Measurements from ENCODE around the gene ZNF318.
"Not testable (repeated sequence)": the region's sequence is repeated elsewhere in the genome, so short reads cannot be mapped to it uniquely, and the experiment has no call there.

Gene ZNF318

DNA sequence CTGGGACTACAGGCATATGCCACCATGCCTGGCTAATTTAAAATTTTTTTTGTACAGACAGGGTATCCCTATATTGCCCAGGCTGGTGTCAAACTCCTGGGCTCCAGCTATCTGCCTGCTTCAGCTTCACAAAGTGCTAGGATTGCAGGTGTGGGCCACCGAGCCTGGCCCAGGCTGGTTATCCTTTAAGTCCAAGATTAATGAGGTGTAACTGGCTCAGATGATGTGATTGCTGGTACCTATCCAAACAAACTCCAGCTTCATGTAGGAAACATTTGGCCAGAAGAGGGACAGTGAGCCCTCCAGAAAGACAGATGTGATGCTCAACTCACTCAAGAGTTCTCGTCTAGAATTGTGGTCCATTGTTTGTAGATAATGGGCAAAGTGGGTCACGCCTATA is 9.2 kb upstream of the ZNF318 start:
- no peak overlapping the region for H3K4me3 ChIP-seq
- DNase-seq (ENCODE audit: low spot score), result no peak
- H3K27ac ChIP-seq, result no peak overlapping the region
- TF ChIP-seq, protein P1, sequence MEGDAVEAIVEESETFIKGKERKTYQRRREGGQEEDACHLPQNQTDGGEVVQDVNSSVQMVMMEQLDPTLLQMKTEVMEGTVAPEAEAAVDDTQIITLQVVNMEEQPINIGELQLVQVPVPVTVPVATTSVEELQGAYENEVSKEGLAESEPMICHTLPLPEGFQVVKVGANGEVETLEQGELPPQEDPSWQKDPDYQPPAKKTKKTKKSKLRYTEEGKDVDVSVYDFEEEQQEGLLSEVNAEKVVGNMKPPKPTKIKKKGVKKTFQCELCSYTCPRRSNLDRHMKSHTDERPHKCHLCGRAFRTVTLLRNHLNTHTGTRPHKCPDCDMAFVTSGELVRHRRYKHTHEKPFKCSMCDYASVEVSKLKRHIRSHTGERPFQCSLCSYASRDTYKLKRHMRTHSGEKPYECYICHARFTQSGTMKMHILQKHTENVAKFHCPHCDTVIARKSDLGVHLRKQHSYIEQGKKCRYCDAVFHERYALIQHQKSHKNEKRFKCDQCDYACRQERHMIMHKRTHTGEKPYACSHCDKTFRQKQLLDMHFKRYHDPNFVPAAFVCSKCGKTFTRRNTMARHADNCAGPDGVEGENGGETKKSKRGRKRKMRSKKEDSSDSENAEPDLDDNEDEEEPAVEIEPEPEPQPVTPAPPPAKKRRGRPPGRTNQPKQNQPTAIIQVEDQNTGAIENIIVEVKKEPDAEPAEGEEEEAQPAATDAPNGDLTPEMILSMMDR (IDR thresholded peaks at IDR 0.05), result no peak

DNA sequence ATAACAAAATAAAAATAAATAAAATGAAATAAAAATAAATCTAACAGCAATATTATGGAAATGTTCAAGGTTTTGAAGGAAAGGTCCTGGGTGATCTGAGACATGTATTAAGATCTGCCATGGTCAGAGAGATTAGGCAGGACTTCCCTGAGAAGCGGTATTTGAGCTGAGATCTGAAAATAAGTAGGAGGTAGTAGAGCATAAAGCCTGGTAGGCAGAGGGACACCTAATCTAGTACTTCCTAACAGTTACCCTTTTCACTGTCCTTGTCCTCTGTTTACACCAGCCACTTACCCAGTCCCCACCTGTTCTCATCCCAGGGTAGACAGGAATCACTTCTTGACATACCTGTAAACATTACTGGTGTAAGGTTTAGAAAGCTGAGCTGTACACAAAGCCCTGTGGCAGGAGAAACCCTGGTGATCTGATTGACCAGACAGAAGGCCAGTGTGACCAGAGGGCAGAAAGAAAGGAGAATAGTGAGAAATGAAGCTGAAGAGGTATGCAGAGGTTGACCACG is 8.3 kb upstream of the ZNF318 start:
- no peak overlapping the region for H3K27ac ChIP-seq
- DNase-seq (ENCODE audit: low spot score), result no peak
- no peak overlapping the region for H3K4me3 ChIP-seq
- TF ChIP-seq, protein P1 (IDR thresholded peaks at IDR 0.05), result no peak

DNA sequence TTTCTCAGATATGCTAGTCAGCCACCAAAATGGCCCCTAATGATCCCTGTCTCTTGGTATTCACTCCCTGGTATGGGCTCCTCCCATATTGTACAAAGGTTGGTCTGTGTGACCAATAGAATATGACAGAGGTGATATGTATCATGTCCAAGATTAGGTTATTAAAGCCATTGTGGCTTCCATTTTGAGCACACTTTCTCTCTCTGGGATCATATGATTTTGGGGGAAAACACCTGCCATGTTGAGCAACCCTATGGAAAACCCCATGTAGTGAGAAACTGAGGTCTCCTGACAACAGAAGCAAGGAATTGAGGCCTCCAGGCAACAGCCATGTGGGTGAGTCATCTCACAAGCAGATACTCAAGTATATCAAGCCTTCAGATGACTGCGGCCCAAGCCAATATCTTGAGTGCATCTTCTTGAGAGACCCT is 7.1 kb upstream of the ZNF318 start:
- no peak for DNase-seq (ENCODE audit: low spot score)
- H3K27ac ChIP-seq, result no peak overlapping the region

DNA sequence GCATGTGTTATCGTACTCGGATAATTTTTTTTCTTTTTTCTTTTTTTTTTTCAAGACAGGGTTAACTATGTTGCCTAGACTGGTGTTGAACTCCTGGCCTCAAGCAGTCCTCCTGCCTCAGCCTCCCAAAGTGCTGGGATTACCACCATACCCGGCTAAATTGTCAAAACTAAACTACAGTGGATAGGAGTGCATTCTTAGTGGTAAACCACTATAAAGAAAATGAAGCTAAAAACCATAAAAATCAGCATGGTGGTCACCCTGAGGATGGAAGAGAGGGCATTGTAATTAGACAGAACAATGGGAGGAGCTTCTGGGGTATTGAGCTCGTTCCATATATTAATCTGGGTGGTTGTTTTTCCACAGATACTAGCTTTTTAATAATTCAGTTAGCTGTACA is 6.2 kb upstream of the ZNF318 start:
- TF ChIP-seq, protein P1 (IDR thresholded peaks at IDR 0.05), result no peak
- no peak for DNase-seq (ENCODE audit: low spot score)
- H3K27ac ChIP-seq, result no peak overlapping the region
- no peak overlapping the region for H3K4me3 ChIP-seq

More for the DNA sequence above, 7.1 kb upstream of the ZNF318 start:
- TF ChIP-seq, protein P1 (IDR thresholded peaks at IDR 0.05), result no peak
- H3K4me3 ChIP-seq, result no peak overlapping the region

GRCh38 chr6:43373252-43373875 is 3.9 kb upstream of the ZNF318 start:
- DNase-seq (ENCODE audit: low spot score), result no peak
- TF ChIP-seq, protein P1 (IDR thresholded peaks at IDR 0.05), result no peak
- no peak overlapping the region for H3K27ac ChIP-seq
- H3K4me3 ChIP-seq, result no peak overlapping the region

DNA sequence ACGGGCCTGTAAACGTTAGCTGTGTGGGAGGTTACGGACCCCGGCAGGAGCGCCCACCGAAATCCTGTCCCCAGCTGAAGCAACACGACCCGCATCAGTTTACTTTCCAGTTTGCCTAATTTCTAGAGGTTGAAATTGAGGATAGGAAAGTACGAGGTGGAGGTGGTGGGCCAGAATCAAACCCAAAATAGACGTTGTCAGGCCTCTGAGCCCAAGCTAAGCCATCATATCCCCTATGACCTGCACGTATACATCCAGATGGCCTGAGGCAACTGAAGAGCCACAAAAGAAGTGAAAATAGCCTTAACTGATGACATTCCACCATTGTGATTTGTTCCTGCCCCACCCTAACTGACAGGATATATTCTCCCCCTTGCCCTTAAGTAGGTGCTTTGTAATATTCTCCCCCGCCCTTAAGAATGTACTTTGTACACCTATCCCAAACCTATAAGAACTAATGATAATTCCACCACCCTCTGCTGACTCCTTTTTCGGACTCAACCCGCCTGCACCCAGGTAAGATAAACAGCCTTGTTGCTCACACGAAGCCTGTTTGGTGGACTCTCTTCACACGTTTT is 645 bp upstream of the ZNF318 start:
- H3K4me3 ChIP-seq, result peak overlapping the region; percentile 91
- H3K27ac ChIP-seq, result peak overlapping the region; percentile 79 to 93
- not testable (repeated sequence) for DNase-seq (ENCODE audit: low spot score)

DNA sequence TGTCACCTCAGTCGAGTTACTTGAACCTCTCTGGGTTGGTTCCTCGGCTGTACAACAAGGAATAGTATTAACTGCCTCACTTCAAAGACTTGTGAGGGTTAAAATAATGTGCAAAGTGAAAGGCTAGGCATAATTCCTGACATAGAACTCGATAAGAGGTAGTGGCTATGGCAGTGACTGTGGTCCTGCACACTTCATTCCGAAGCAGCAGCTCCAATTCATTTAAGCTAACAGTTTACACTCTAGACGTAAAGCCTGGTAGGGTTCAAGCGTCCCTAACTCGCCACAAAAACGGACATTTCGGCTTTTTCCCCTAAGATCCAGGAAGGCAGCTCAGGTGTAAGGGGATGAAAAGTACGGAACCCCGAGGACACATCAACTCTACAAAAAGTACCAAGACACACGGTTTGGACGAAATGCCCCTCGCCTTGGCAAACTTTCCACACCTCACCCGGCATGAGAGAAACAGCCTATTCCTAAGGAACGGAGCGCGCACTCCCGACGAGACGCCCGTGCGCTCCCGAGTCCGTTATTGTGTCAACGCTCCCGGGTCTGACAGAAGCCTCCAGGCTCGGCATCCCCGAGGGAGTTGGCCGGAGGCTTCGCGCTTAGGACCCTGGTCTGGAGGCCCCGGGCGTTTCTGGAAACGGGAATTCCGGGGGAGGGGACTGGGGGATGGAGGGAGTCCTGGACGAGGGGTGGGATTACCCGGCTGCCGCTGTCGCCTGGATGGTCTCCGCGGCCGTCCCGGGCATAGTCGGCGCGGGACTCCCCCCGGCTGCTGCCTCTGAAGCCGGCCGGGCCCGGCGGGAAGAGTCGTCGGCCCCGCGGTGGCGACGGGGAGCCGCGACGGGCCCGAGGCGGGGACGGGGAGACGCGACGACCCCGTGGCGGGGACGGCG is 937 bp downstream of the ZNF318 start:
- Histone ChIP-seq H3K4me3 (peak overlapping the region; percentile 91), H3K27ac (peak overlapping the region; percentile 79 to 93)
- peak; percentile 79 for DNase-seq (ENCODE audit: low spot score)
- TF ChIP-seq, protein P1 (IDR thresholded peaks at IDR 0.05), result no peak
